ENCODE data around the gene HSDL1.

DNA sequence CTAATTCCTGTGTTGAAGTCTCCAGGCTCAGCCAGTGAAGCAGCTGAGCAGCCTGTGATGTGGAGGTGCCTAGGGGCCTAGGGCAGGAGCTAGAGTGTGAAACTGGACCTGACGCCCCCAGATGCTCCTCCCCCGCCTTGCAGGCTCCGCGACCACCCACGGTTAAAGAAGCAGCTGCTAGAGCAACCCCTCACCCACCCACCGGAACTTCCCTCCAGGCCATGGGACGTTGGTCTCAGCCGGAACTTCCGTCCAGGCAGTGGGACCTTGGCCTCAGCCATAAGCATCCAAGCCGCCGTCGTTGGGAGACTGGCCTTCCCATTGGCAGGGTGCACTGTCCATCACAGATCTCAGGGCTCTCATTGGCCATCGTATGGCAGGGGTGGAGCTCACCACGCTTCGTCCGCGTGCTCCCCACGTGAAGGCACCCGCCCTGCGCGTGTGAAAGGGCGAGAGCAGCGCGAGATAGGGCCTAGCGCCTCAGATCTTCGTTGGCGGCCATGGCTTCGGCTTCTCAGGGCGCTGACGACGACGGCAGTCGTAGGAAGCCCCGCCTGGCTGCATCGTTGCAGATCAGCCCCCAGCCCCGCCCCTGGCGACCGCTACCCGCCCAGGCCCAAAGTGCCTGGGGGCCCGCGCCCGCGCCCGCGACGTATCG lies 45.9 kb upstream of the HSDL1 start, which contains the start of gene ADAD2:
- no peak for TF ChIP-seq FOXA1 (IDR thresholded peaks at IDR 0.05)
- TF ChIP-seq REST (IDR thresholded peaks at IDR 0.05): no peak
- no peak for TF ChIP-seq CTCF (IDR thresholded peaks at IDR 0.05; ENCODE audit: low read depth, low read length, missing input control)
- no peak for TF ChIP-seq RAD21 (IDR thresholded peaks at IDR 0.05)
